H1 (cell line): ENCODE data around the gene CDKL5. TPM values are rescaled to one million over a fixed set of nuclear protein-coding genes. Genes with fewer than 3 reads are reported as not detected.

Experiments
- CTCF ChIA-PET: fragments of 300-600 bp; sonication (Branson Sonifier 250); formaldehyde crosslinking; loops from one replicate; lab custom pipeline; 2021; ENCODE audit not compliant: partially characterized antibody; lab: Charles Lee
- POLR2A ChIA-PET: fragments of 300-600 bp; sonication (Branson Sonifier 250); formaldehyde crosslinking; loops from one replicate; lab custom pipeline; 2021; ENCODE audit warnings: inconsistent platforms; ENCODE audit not compliant: partially characterized antibody; lab: Charles Lee
- DNase-seq, 2 experiments: peaks; one replicate each; pipeline versions ENCODE4 v3.0.0 to v3.0.0-alpha.2; 2010 to 2022; ENCODE audit warnings: low spot score in 2 of 2, low read depth in 1 of 2, mixed read lengths in 1 of 2
- FAIRE-seq: peaks from 2 replicates; lab custom pipeline; 2011; peaks lifted over from hg19 to GRCh38; lab: Jason Lieb, UNC
- H2AFZ ChIP-seq: 2 replicates; pipeline ENCODE4 v1.8.1; 2012; ENCODE audit warnings: low read length, inconsistent platforms
- H2AK5ac ChIP-seq: 2 replicates; pipeline ENCODE4 v1.6.1; 2013; ENCODE audit warnings: low read depth, low read length
- H2BK120ac ChIP-seq: replicated peaks from 2 replicates; pipeline ENCODE3; 2013; ENCODE audit warnings: low read depth, low read length, inconsistent platforms
- H2BK12ac ChIP-seq: 2 replicates; pipeline ENCODE4 v1.6.1; 2013; ENCODE audit warnings: low read depth, low read length
- H2BK15ac ChIP-seq: 2 replicates; pipeline ENCODE4 v1.6.1; 2013; ENCODE audit warnings: low read length
- H2BK20ac ChIP-seq: 2 replicates; pipeline ENCODE4 v1.6.1; 2013; ENCODE audit warnings: low read length
- H2BK5ac ChIP-seq: 2 replicates; pipeline ENCODE4 v1.6.1; 2013; ENCODE audit warnings: low read depth, low read length
- H3K14ac ChIP-seq: 2 replicates; pipeline ENCODE4 v1.6.1; 2013; ENCODE audit warnings: inconsistent platforms; ENCODE audit not compliant: insufficient read length
- H3K18ac ChIP-seq: 2 replicates; pipeline ENCODE4 v1.6.1; 2013; ENCODE audit warnings: low read length; ENCODE audit errors: extremely low read depth
- H3K23ac ChIP-seq: 2 replicates; pipeline ENCODE4 v1.6.1; 2013; ENCODE audit warnings: inconsistent platforms; ENCODE audit not compliant: insufficient read length
- H3K23me2 ChIP-seq: 2 replicates; pipeline ENCODE4 v1.6.1; 2013; ENCODE audit warnings: low read depth, low read length
- H3K27ac ChIP-seq: 2 replicates; pipeline ENCODE4 v1.6.1; 2011; ENCODE audit warnings: low read depth, low read length, inconsistent platforms
- H3K27me3 ChIP-seq, 4 experiments: replicated peaks in 1 of 4; 1 replicate in 1 of 4; 2 replicates in 3 of 4; pipeline versions ENCODE4 v1.6.1 to v1.8.1; 2011 to 2013; ENCODE audit warnings: low read length in 3 of 4, mild to moderate bottlenecking in 3 of 4, inconsistent platforms in 2 of 4, mixed read lengths in 2 of 4, moderate library complexity in 1 of 4; ENCODE audit not compliant: control insufficient read depth in 3 of 4, insufficient read depth in 3 of 4; ENCODE audit errors: extremely low read depth in 1 of 4
- H3K36me3 ChIP-seq, 4 experiments: 2 replicates each; pipeline versions ENCODE4 v1.6.1 to v1.8.1; 2011 to 2013; ENCODE audit warnings: mild to moderate bottlenecking in 4 of 4, low read length in 3 of 4, moderate library complexity in 2 of 4, control low read depth in 1 of 4, inconsistent platforms in 1 of 4; ENCODE audit not compliant: insufficient read depth in 4 of 4, control insufficient read depth in 2 of 4
- H3K4ac ChIP-seq: replicated peaks from 2 replicates; pipeline ENCODE3; 2013; ENCODE audit warnings: low read length, low read depth, mixed read lengths, inconsistent platforms; ENCODE audit not compliant: insufficient read length
- H3K4me1 ChIP-seq, 4 experiments: replicated peaks in 1 of 4; 1 replicate in 1 of 4; 2 replicates in 3 of 4; pipeline versions ENCODE4 v1.6.1 to v1.8.1; 2011 to 2013; ENCODE audit warnings: low read length in 3 of 4, inconsistent platforms in 2 of 4, mixed read lengths in 1 of 4; ENCODE audit not compliant: insufficient read depth in 4 of 4, control insufficient read depth in 3 of 4
- H3K4me2 ChIP-seq, 2 experiments: 2 replicates each; pipeline versions ENCODE4 v1.6.1 to v1.8.1; 2011 to 2013; ENCODE audit warnings: low read depth in 2 of 2, low read length in 2 of 2, control low read depth in 1 of 2, inconsistent platforms in 1 of 2, mild to moderate bottlenecking in 1 of 2; ENCODE audit not compliant: insufficient read depth in 1 of 2
- H3K4me3 ChIP-seq, 4 experiments: fragments of 200-600, 300-600 bp in 1 of 4; sonication (generic), shearing (Covaris generic), sonication (Bioruptor Twin) in 1 of 4; 2 replicates each; pipeline versions ENCODE4 v1.5.1 to v1.8.1; 2011 to 2016; ENCODE audit warnings: low read length in 4 of 4, low read depth in 3 of 4, control low read depth in 2 of 4, inconsistent platforms in 2 of 4, mild to moderate bottlenecking in 2 of 4, mixed read lengths in 1 of 4, moderate library complexity in 1 of 4; ENCODE audit not compliant: insufficient read depth in 2 of 4; ENCODE audit errors: extremely low read depth in 1 of 4
- H3K56ac ChIP-seq: replicated peaks from 2 replicates; pipeline ENCODE3; 2013; ENCODE audit warnings: low read depth, mild to moderate bottlenecking, mixed read lengths, low read length, inconsistent platforms; ENCODE audit not compliant: insufficient read length
- H3K79me1 ChIP-seq: 2 replicates; pipeline ENCODE4 v1.6.1; 2013; ENCODE audit warnings: low read depth, low read length, control low read depth
- H3K79me2 ChIP-seq, 2 experiments: 2 replicates each; pipeline versions ENCODE4 v1.6.1 to v1.8.1; 2012 to 2013; ENCODE audit warnings: low read length in 2 of 2, mild to moderate bottlenecking in 2 of 2, inconsistent platforms in 1 of 2; ENCODE audit not compliant: insufficient read depth in 2 of 2, control insufficient read depth in 1 of 2
- H3K9ac ChIP-seq, 4 experiments: replicated peaks in 1 of 4; 1 replicate in 1 of 4; 2 replicates in 3 of 4; pipeline versions ENCODE4 v1.6.1 to v1.8.1; 2011 to 2013; ENCODE audit warnings: low read depth in 3 of 4, low read length in 3 of 4, control low read depth in 2 of 4, mild to moderate bottlenecking in 2 of 4, moderate library complexity in 2 of 4, inconsistent platforms in 1 of 4; ENCODE audit errors: extremely low read depth in 1 of 4
- H3K9me3 ChIP-seq, 2 experiments: 2 replicates each; pipeline versions ENCODE4 v1.6.1 to v1.8.1; 2012 to 2013; ENCODE audit warnings: mild to moderate bottlenecking in 2 of 2, moderate library complexity in 2 of 2, control low read depth in 1 of 2, inconsistent platforms in 1 of 2, low read depth in 1 of 2, low read length in 1 of 2, mixed read lengths in 1 of 2; ENCODE audit not compliant: insufficient read depth in 2 of 2
- H4K20me1 ChIP-seq, 2 experiments: replicated peaks in 1 of 2; 2 replicates each; pipeline versions ENCODE3 to v1.8.1; 2011 to 2013; ENCODE audit warnings: inconsistent platforms in 2 of 2, low read length in 2 of 2, mild to moderate bottlenecking in 1 of 2; ENCODE audit not compliant: insufficient read depth in 2 of 2, control insufficient read depth in 1 of 2
- H4K5ac ChIP-seq: 2 replicates; pipeline ENCODE4 v1.6.1; 2013; ENCODE audit warnings: low read length, low read depth, mixed read lengths, inconsistent platforms; ENCODE audit not compliant: insufficient read length
- H4K8ac ChIP-seq: 2 replicates; pipeline ENCODE4 v1.8.0; 2013; ENCODE audit warnings: mild to moderate bottlenecking, moderate library complexity, low read length, inconsistent platforms; ENCODE audit not compliant: insufficient read depth; ENCODE audit errors: extremely low read depth
- H4K91ac ChIP-seq: replicated peaks from 2 replicates; pipeline ENCODE3; 2013; ENCODE audit warnings: low read length, mixed read lengths, inconsistent platforms; ENCODE audit not compliant: insufficient read length
- BRCA1 ChIP-seq: IDR thresholded peaks from 2 replicates; pipeline ENCODE4 v1.6.1; 2012; ENCODE audit warnings: low read depth, low read length, improper control_type of control experiment
- CBX5 ChIP-seq: fragments of 300-800, 300-1000 bp; sonication (generic); IDR thresholded peaks from 2 replicates; pipeline ENCODE4 v1.7.1; 2016; ENCODE audit warnings: antibody characterized with exemption, low read length, low read depth
- CHD2 ChIP-seq: IDR thresholded peaks from 2 replicates; pipeline ENCODE4 v1.6.1; 2012; ENCODE audit warnings: low read length, improper control_type of control experiment
- CTBP2 ChIP-seq: IDR thresholded peaks from 2 replicates; pipeline ENCODE4 v1.7.0; 2011; ENCODE audit warnings: borderline replicate concordance, mild to moderate bottlenecking, moderate library complexity, mixed read lengths, low read length; ENCODE audit not compliant: insufficient read depth, insufficient read length
- EP300 ChIP-seq, 2 experiments: IDR thresholded peaks; 1 replicate in 1 of 2; 2 replicates in 1 of 2; pipeline ENCODE4 v1.6.1; 2011 to 2012; ENCODE audit warnings: low read depth in 2 of 2, low read length in 2 of 2, mild to moderate bottlenecking in 2 of 2, borderline replicate concordance in 1 of 2, inconsistent platforms in 1 of 2, moderate library complexity in 1 of 2
- HDAC2 ChIP-seq, 2 experiments: fragments of 300-600 bp in 1 of 2; sonication (generic) in 1 of 2; IDR thresholded peaks; 2 replicates each; pipeline ENCODE4 v1.6.1; 2011 to 2012; ENCODE audit warnings: low read depth in 2 of 2, low read length in 2 of 2, mild to moderate bottlenecking in 2 of 2, moderate library complexity in 2 of 2, borderline replicate concordance in 1 of 2, inconsistent platforms in 1 of 2
- JUND ChIP-seq: IDR thresholded peaks from 2 replicates; pipeline ENCODE4 v1.6.1; 2011; ENCODE audit warnings: mild to moderate bottlenecking, improper control_type of control experiment, low read length
- NRF1 ChIP-seq: IDR thresholded peaks from 2 replicates; pipeline ENCODE4 v1.6.1; 2011; ENCODE audit warnings: mild to moderate bottlenecking, low read depth, low read length, improper control_type of control experiment
- POLR2AphosphoS5 ChIP-seq: IDR thresholded peaks from 2 replicates; pipeline ENCODE4 v1.6.1; 2011; ENCODE audit warnings: low read depth, low read length
- RFX5 ChIP-seq: IDR thresholded peaks from 2 replicates; pipeline ENCODE4 v1.6.1; 2011; ENCODE audit warnings: low read depth, low read length, improper control_type of control experiment, borderline replicate concordance
- SIN3A ChIP-seq, 2 experiments: IDR thresholded peaks in 1 of 2; conservative IDR thresholded peaks in 1 of 2; 2 replicates each; pipeline ENCODE4 v1.6.1; 2011 to 2012; ENCODE audit warnings: low read length in 2 of 2, improper control_type of control experiment in 1 of 2, low read depth in 1 of 2, mild to moderate bottlenecking in 1 of 2
- SP1 ChIP-seq: IDR thresholded peaks from 2 replicates; pipeline ENCODE4 v1.6.1; 2011; ENCODE audit warnings: low read depth, low read length
- TAF7 ChIP-seq: optimal IDR thresholded peaks from 2 replicates; pipeline ENCODE3; 2011; ENCODE audit warnings: low read depth, mild to moderate bottlenecking, inconsistent platforms, low read length, moderate library complexity, borderline replicate concordance
- WGBS, 2 experiments: shearing (Covaris generic) in 1 of 2; methylation state at CpG; one replicate each; pipeline versions ENCODE4 v1.1.6 to v1.1.7; 2013 to 2015; ENCODE audit warnings: low lambda C conversion rate in 2 of 2, mixed read lengths in 2 of 2, inconsistent platforms in 1 of 2, low coverage in 1 of 2, missing lambda C conversion rate in 1 of 2; ENCODE audit not compliant: insufficient replicate concordance in 2 of 2, insufficient coverage in 1 of 2, insufficient read length in 1 of 2; ENCODE audit errors: extremely low coverage in 1 of 2, missing lambda C conversion rate in 1 of 2; 5-methylcytosine and 5-hydroxymethylcytosine counted together
- polyA plus RNA-seq, 7 experiments: library from polyadenylated mRNA; depleted of rRNA in 3 of 7; stranded (reverse) in 5 of 7; unstranded in 2 of 7; fragments of >200 nt in 5 of 7; fragments of 200-250 nt in 2 of 7; gene quantifications; 1 replicate in 5 of 7; 2 replicates in 1 of 7; 4 replicates in 1 of 7; pipeline versions ENCODE4 v1.2.1 to v1.2.3, GENCODE V29; 2011 to 2013; ENCODE audit warnings: missing spikeins in 2 of 7, mixed read lengths in 2 of 7
- total RNA-seq: library from RNA; stranded (reverse); fragmentation: NEBNext Ultra II Directional; extraction: Animal tissue kit (Norgen Biotek cat#: 25700); gene quantifications from 2 replicates; pipeline ENCODE4 v1.2.1, GENCODE V29; 2021

The CDKL5 gene
- total and polyA plus RNA-seq, 2 of the 8 experiments (the other 6 are each of a cell fraction or from before 2014, with no cell fraction given) = 5.5 to 15.6 TPM

GRCh38 chrX:18558799-18559198, 133.4 kb downstream of the CDKL5 start:
- POLR2A ChIA-PET = no interaction called here

More at GRCh38 chrX:18558799-18559198, 133.4 kb downstream of the CDKL5 start:
- Histone ChIP-seq H2BK12ac (no peak overlapping the region), H3K4me2 (no peak overlapping the region), H3K56ac (no peak overlapping the region), H3K27ac (no peak overlapping the region), H2BK20ac (no peak overlapping the region), H3K23ac (no peak overlapping the region), H3K4ac (no peak overlapping the region), H2BK15ac (no peak overlapping the region), H3K9ac (no peak overlapping the region), H3K79me1 (no peaks in the 10 kb centered on the region), H3K9me3 (no peaks in the 10 kb centered on the region), H3K36me3 (no peaks in the 10 kb centered on the region), H3K27me3 (no peaks in the 10 kb centered on the region), H4K20me1 (no peaks in the 10 kb centered on the region), H2BK120ac (no peak overlapping the region), H3K23me2 (no peaks in the 10 kb centered on the region), H3K4me3 (no peak overlapping the region), H4K8ac (no peak overlapping the region), H2AFZ (no peak overlapping the region), H2BK5ac (no peak overlapping the region), H3K18ac (no peak overlapping the region), H4K5ac (no peak overlapping the region), H3K79me2 (peaks cover 0 to 2% of the 10 kb centered on the region in 2 experiments; a peak in 1 of 4 replicates), H3K14ac (no peak overlapping the region)
- no peak for DNase-seq
- CTCF ChIA-PET = interaction anchor here (0.7 kb wide), 1 partner anchor 183 kb away, joined by 3 read pairs; no protein-coding TSS in a partner anchor
- no peak for TF ChIP-seq TAF7
- TF ChIP-seq SIN3A (conservative IDR thresholded peaks at IDR 0.05 in 1 of 2, IDR thresholded peaks at IDR 0.05 in 1 of 2; ENCODE audit: low read depth in 1 of 2, low read length in 2 of 2) = no peak
- no peak for TF ChIP-seq SP1
- no peak for TF ChIP-seq NRF1
- no peak for TF ChIP-seq EP300 (IDR thresholded peaks at IDR 0.05; ENCODE audit: borderline replicate concordance in 1 of 2, low read depth in 2 of 2, low read length in 2 of 2)
- no peak for TF ChIP-seq JUND
- no peak for TF ChIP-seq BRCA1
- TF ChIP-seq POLR2AphosphoS5 = no peak
- no peak for TF ChIP-seq RFX5
- no peak for TF ChIP-seq CTBP2
- no peak for TF ChIP-seq CHD2
- TF ChIP-seq CBX5 = no peak
- TF ChIP-seq HDAC2 (IDR thresholded peaks at IDR 0.05; ENCODE audit: borderline replicate concordance in 1 of 2, low read depth in 2 of 2, low read length in 2 of 2) = no peak
- TF ChIP-seq, all 59 proteins: peak for 0
- FAIRE-seq = no peak
- WGBS, 2 experiments = 93% methylated on average over 3 of the region's 3 CpGs; no CpG with 5 or more reads in 1 of the 2 experiments
- H2AK5ac ChIP-seq = no peak overlapping the region
- no peak overlapping the region for H4K91ac ChIP-seq
- H3K4me1 ChIP-seq = no peaks in the 10 kb centered on the region
